Measurements from ENCODE around the gene CLC.

DNA sequence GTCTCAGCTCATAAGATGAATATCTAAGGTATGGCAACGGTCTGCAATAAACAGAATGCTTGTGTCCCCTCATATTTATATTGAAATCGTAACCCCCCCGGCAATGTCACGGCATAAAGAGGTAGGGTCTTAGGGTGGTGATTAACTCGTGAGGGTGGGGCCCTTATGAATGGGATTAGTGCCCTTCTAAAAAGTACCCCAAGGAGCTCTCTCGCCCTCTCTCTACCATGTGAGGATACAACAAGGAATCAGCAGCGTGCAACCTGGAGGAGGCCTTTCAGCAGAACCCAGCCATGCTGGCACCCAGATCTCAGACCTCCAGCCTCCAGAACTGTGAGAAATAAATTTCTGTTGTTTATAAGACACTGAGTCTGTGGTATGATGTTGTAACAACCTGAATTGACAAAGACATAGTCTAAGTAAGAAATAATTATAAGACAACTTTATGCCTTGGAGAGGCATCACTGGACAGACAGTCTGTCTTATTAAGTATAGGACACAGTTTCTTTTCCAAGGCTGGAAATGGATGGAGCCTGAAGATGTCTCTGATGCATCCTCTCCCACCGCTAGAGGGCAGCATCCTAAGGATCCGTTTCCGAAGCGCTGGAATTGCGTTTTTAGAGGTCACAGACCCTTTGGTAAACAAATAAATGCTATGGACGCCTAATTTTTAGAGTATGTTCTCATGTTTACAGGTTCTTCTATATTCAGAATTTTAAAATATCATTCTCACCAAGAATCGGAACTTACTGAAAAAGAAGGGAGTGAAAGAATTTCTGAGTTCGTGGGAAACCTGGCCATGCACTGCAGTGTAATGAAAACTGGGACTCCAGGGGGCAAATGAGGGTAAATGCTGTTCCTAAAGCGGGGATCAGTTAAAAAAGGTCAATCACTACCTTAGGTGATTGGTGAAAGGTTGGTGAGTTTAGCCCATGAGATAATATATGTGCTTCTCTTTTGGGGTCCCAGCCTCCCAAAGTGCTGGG lies 27.6 kb upstream of the CLC start:
- TF ChIP-seq POLR2AphosphoS5 (IDR thresholded peaks at IDR 0.05; ENCODE audit: low read depth, low read length) (no peak), POLR2A (IDR thresholded peaks at IDR 0.05; ENCODE audit: low read depth, low read length) (no peak), TAF1 (IDR thresholded peaks at IDR 0.05; ENCODE audit: low read depth, low read length) (no peak), PAX5 (IDR thresholded peaks at IDR 0.05; ENCODE audit: insufficient read depth, low read length, severe bottlenecking) (no peak)

Measured in GM12891 (cell line).